KOPT-K1 (cell line): ENCODE results near the gene ZNF823.
"Not testable (repeated sequence)": the region's sequence is repeated elsewhere in the genome, so short reads cannot be mapped to it uniquely, and the experiment has no call there.

ENCODE experiments used
- H3K27ac ChIP-seq: fragments of 200-600 bp; sonication (generic); 2 replicates; pipeline ENCODE4 v1.5.1; 2016; ENCODE audit warnings: antibody characterized with exemption, mild to moderate bottlenecking, low read depth, low read length; ENCODE audit not compliant: poor library complexity, severe bottlenecking
- H3K36me3 ChIP-seq: fragments of 200-600 bp; sonication (generic); 2 replicates; pipeline ENCODE4 v1.5.1; 2017; ENCODE audit warnings: antibody characterized with exemption, mild to moderate bottlenecking, low read length, moderate library complexity; ENCODE audit not compliant: insufficient read depth
- H3K9me3 ChIP-seq: fragments of 200-600 bp; sonication (generic); 2 replicates; pipeline ENCODE4 v1.5.1; 2017; ENCODE audit warnings: antibody characterized with exemption, low read length, mild to moderate bottlenecking; ENCODE audit not compliant: insufficient read depth, poor library complexity, severe bottlenecking

Gene ZNF823

DNA sequence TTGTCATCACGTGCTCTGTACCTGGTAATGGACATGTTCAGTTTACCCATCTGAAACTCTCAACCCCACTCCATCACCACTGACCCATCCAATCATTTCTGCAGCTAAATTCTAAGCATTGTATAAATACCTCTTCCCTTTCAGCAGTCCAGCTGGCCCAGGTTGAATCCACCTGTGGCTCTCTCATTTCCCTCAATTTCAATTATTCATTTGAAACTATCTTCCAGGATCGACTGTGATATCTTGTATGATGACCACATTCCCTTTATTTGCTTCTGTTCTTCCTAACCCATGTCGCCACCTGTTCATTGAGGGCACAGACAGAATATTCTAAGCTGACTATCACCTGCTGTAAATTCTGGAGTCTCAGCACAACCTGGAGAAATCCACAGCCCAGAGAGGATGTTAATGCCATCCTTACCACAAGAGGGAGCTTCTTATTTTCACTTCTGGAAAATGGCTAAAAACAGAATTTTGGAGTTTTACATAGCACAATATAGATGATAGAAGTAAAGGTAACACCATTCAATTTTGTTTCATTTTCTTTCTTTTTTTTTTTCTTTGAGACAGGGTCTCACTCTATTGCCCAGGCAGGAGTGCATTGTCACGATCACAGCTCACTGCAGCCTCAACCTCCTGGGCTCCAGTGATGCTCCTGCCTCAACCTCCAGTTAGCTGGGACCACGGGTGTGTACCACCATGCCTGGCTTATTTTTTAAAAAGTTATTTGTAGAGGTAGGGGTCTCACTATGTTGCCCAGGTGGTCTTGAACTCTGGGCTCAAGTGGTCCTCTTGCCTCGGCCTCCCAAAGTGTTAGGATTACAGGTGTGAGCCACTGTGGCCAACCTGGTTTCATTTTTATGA, 38.6 kb downstream of the ZNF823 start:
- H3K27ac ChIP-seq: no peak overlapping the region

DNA sequence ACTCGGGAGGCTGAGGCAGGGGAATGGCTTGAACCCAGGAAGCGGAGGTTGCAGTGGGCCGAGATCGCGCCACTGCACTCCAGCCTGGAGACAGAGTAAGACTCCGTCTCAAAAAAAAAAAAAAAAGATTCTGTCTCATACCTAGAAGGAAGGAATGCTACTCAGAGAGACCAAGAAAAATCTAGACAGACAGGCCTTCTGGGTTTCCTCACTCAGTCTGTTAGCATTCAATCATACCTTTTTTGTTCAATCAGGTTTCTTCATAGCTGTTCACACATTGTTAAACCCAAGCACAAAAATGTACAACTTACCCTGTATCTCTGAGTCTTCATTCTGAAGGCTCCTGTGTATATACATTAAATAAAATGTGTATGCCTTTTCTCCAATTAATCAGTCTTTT, 40.5 kb downstream of the ZNF823 start:
- Histone ChIP-seq H3K36me3 (no peaks in the 10 kb centered on the region), H3K9me3 (no peaks in the 10 kb centered on the region), H3K27ac (no peak overlapping the region)

More for the DNA sequence above, 38.6 kb downstream of the ZNF823 start:
- H3K36me3 ChIP-seq: no peaks in the 10 kb centered on the region
- H3K9me3 ChIP-seq: no peaks in the 10 kb centered on the region

DNA sequence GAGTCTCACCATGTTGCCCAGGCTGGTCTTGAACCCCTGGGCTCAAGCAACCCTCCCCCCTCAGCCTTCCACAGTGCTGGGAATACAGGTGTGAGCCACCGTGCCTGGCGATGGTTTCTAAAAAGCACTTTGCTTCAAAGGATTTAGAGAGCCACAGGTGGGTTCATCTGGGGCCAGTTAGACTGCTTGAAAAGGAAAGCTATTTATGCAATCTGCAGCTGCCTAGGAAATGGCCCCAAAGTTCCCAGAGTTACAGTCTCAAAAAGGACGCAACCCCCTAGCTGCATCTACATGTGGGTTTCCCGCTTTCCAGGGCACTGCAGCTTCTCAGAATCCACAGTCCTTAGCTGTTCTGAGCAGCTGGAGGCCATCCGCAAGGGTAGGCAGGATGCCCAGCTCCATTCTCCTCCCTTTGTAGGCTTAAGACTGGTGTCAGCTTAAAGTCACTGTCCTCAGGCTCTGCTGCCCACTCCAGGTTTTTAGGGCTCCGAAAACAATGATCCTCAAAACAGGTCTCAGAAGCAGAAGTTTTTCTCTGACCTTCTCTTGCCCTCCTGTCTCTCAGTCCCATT, 41.4 kb downstream of the ZNF823 start:
- Histone ChIP-seq H3K9me3 (no peaks in the 10 kb centered on the region), H3K27ac (peak overlapping the region; percentile 32), H3K36me3 (no peaks in the 10 kb centered on the region)

GRCh38 chr19:11694533-11695439, 44.0 kb downstream of the ZNF823 start:
- Histone ChIP-seq H3K9me3 (no peaks in the 10 kb centered on the region), H3K27ac (peak overlapping the region; percentile 50)

GRCh38 chr19:11693505-11694499, 44.9 kb downstream of the ZNF823 start:
- Histone ChIP-seq H3K36me3 (peaks cover 2% of the 10 kb centered on the region; the same call in 1 of the 2 replicates), H3K27ac (peak overlapping the region; percentile 50), H3K9me3 (peaks cover 5% of the 10 kb centered on the region)

More at GRCh38 chr19:11694533-11695439, 44.0 kb downstream of the ZNF823 start:
- no peaks in the 10 kb centered on the region for H3K36me3 ChIP-seq

- Histone ChIP-seq H3K27ac (no peak overlapping the region), H3K36me3 (peaks cover 9% of the 10 kb centered on the region; the same call in 1 of the 2 replicates), H3K9me3 (peaks cover 18% of the 10 kb centered on the region)
Measured at GRCh38 chr19:11692127-11692790, 46.5 kb downstream of the ZNF823 start.

DNA sequence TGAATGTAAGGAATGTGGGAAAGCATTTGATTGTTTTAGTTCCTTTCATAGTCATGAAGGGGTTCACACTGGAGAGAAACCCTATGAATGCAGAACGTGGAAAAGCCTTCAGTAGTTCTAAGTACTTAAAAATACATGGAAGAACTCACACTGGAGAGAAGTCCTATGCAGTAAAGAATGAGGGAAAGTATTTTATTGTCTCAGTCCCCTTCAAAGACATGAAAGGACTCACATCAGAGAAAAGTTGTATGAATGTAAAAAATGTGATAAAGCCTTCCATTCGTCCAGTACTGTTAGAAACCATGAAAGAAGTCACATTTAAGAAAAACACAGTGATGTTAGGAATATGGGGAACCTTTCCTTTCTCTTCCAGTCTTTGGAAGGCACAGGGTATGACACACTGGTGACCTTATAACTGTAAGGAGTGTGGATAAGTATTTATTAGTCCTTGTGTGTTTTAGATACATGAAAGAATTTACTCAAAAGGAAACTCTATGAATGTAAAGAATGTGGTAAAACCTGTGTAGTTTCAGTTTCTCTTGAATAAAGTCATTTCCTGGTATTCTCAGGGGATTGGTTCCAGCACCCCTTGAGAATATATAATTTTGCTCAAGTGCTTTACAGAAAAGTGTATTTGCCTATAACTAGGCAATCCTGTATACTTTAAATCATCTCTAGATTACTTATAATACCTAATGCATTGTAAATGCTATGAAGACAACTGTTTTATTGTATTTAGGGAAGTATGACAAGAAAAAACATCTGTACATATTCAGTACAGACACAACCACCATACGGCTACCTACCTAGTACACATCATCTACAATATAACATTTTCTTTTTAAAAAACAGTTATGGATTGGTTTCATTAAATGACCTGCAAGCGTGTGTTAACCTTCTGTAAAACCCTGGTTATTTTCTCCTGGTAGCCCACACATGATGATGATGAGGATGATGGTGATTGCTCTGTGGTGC, 52.8 kb downstream of the ZNF823 start:
- Histone ChIP-seq H3K27ac (no peak overlapping the region), H3K36me3 (peaks cover 37% of the 10 kb centered on the region), H3K9me3 (peaks cover 70% of the 10 kb centered on the region)

- Histone ChIP-seq H3K27ac (no peak overlapping the region), H3K36me3 (peaks cover 37% of the 10 kb centered on the region), H3K9me3 (peaks cover 79% of the 10 kb centered on the region)
Measured at GRCh38 chr19:11684987-11685675, 53.6 kb downstream of the ZNF823 start.

DNA sequence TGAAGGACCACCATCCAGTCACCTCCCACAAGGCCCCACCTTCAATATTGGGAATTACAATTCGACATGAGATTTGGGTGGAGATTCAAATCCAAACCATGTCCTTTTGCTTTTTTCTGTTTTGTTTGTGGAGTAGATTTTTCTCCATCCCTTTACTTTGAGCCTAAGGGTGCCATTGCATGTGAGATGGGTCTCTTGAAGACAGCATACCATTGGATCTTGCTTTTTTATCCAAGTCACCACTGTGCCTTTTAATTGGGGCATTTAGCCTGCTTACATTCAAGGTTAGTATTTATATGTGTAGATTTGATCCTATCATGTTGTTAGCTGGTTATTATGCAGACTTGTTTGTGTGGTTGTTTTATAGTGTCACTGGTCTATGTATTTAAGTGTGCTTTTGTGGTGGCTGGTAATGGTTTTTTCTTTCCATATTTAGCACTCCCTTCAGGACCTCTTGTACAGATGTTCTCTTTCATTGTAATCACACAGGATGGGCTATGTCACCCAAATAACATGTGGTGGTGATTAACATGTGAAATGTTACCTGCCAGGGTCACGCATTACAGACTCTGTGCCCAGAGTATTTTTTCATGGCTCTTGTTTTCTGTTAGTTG, 58.0 kb downstream of the ZNF823 start:
- Histone ChIP-seq H3K36me3 (peaks cover 26% of the 10 kb centered on the region), H3K27ac (no peak overlapping the region), H3K9me3 (peaks cover 55% of the 10 kb centered on the region)

DNA sequence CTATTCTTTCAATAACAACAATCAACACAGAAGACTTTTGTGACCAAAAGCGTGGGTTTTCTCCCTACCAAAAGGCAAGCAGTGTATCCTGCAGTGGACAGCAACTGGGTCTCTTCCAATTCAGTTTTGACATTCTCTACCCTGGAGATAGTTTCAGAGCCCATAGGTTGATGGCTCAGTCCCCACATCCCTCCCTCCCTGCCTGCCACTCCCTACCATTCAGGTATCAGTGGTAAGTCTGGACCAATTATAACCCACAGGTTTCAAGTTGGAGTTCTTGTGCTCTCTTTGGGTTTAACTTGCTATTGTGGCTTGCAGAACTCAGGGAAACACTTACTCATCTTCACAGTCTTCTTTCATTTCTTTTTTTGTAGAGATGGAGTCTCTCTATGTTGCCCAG, 60.2 kb downstream of the ZNF823 start:
- H3K9me3 ChIP-seq: peaks cover 42% of the 10 kb centered on the region
- H3K27ac ChIP-seq: no peak overlapping the region
- H3K36me3 ChIP-seq: peaks cover 11% of the 10 kb centered on the region; the same call in 1 of the 2 replicates

- not testable (repeated sequence) for H3K36me3 ChIP-seq, H3K27ac ChIP-seq
- H3K9me3 ChIP-seq: peaks cover 34% of the 10 kb centered on the region
Measured at GRCh38 chr19:11676661-11677600, 61.8 kb downstream of the ZNF823 start.
